Aorta (tissue), 5 donors: ENCODE data around the gene MORN1. TPM values are rescaled to one million over a fixed set of nuclear protein-coding genes. Genes with fewer than 3 reads are reported as not detected.
A peak's percentile ranks its signal among the peaks of the same experiment; 100 is the strongest.

Experiments used
- ATAC-seq: fragments of 200-7000 bp; cut with Tn5 transposase; one replicate; pipeline ENCODE4 v1.9.1; 2022; ENCODE audit warnings: moderate library complexity; ENCODE audit not compliant: low FRiP score
- DNase-seq, 2 donors: peaks; one replicate each; pipeline ENCODE4 v3.0.0-alpha.2; 2020
- H3K27ac ChIP-seq, 2 donors: one replicate each; pipeline ENCODE4 v1.5.1; 2013; ENCODE audit warnings: low read length in 2 of 2, mild to moderate bottlenecking in 2 of 2, moderate library complexity in 2 of 2, control low read depth in 1 of 2, inconsistent platforms in 1 of 2, low read depth in 1 of 2
- H3K27me3 ChIP-seq, 2 donors: one replicate each; pipeline ENCODE4 v1.6.1; 2013; ENCODE audit warnings: control low read depth in 1 of 2, low read length in 1 of 2, mild to moderate bottlenecking in 1 of 2, moderate library complexity in 1 of 2; ENCODE audit not compliant: insufficient read depth in 2 of 2, control insufficient read depth in 1 of 2
- H3K36me3 ChIP-seq, 2 donors: one replicate each; pipeline ENCODE4 v1.6.1; 2013; ENCODE audit warnings: control low read depth in 1 of 2, low read length in 1 of 2, mild to moderate bottlenecking in 1 of 2; ENCODE audit not compliant: insufficient read depth in 2 of 2, control insufficient read depth in 1 of 2
- H3K4me1 ChIP-seq, 2 donors: one replicate each; pipeline ENCODE4 v1.6.1; 2013; ENCODE audit warnings: low read length in 2 of 2, control low read depth in 1 of 2, mild to moderate bottlenecking in 1 of 2, moderate library complexity in 1 of 2; ENCODE audit not compliant: insufficient read depth in 2 of 2, control insufficient read depth in 1 of 2
- H3K4me3 ChIP-seq, 2 donors: one replicate each; pipeline ENCODE4 v1.5.1; 2013; ENCODE audit warnings: low read length in 2 of 2, control low read depth in 1 of 2, mild to moderate bottlenecking in 1 of 2
- H3K9me3 ChIP-seq: one replicate; pipeline ENCODE4 v1.6.1; 2013; ENCODE audit warnings: mild to moderate bottlenecking, low read length; ENCODE audit not compliant: control insufficient read depth
- whole genome bisulfite sequencing, 2 donors: extraction: QIAGEN DNeasy Blood & Tissue Kit; methylation state at CpG; one replicate each; pipeline ENCODE4 v1.1.7; 2013; 5-methylcytosine and 5-hydroxymethylcytosine counted together
- intact Hi-C, 2 donors: fragments of 100-400 bp; cut with DNase I; formaldehyde crosslinking; loops; one replicate each; pipeline versions ENCODE4 v1.14.2 to v1.15.0; 2022
- polyA plus RNA-seq, 2 donors: library from polyadenylated mRNA; stranded (reverse); fragments of 200-250 nt; gene quantifications; one replicate each; pipeline ENCODE4 v1.2.3, GENCODE V29; 2013
- total RNA-seq, 2 donors: library from RNA; stranded (reverse); fragmentation: NEBNext Ultra II Directional; extraction: Animal tissue kit (Norgen Biotek cat#: 25700); gene quantifications; one replicate each; pipeline ENCODE4 v1.2.1, GENCODE V29; 2021
- donor health status: healthy with polysubstance abuse.
- donor health status: Bipolar disorder and iron deficiency.
- donor health status: DM: no; HTN: no; CAD: no.
- donor health status: DM: no; HTN: no; CAD: no.
- donor health status: DM: yes; HTN: yes; CAD: no.

The MORN1 gene
- total and polyA plus RNA-seq, 4 donors: 0.50 to 12.0 (median 6.9) TPM

- peak overlapping the region; percentile 30 to 41 for H3K4me3 ChIP-seq
These were observed 76.3 kb downstream of the MORN1 start for GRCh38 chr1:2314803-2315673.

DNA sequence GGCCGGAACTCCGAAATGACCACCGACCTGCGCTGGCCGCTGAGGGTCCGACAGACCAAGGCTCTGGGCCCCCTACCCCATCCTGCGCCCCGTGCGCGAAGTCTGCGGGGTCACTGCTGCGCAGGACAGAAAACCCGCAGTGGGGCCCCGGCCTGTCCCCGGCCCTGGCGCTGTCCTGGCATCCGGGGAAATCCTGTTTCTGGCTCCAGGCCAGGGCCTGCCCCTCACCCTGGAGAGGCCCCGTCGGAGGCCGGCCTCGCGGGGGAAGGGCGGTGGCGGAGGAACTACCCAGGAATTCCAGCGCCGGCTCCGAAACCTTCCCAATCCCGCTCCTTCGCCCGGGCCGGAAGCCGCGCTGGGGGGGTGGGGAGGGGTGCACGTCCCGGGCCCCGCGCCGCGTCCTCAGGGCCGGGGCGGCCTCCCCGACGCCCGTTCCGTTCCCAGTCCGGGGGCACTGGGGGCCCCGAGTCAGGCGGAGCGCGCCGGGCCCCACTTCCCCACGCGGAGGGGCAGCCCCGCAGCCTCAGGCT is 77.0 kb downstream of the MORN1 start:
- Histone ChIP-seq H3K36me3 (no peaks in the 10 kb centered on the region), H3K27ac (peak overlapping the region; percentile 4 to 64), H3K4me3 (peak overlapping the region; percentile 30 to 41), H3K27me3 (no peaks in the 10 kb centered on the region), H3K9me3 (no peaks in the 10 kb centered on the region), H3K4me1 (no peaks in the 10 kb centered on the region)
- DNase-seq: peak; percentile 84 to 90
- intact Hi-C loops: loop anchor here (5.0 kb wide), 2 partner anchors 68 to 82 kb away; no protein-coding TSS in a partner anchor
- WGBS, 2 donors: 7 to 10% methylated on average over 42 to 54 of the region's 54 CpGs
- peak; percentile 15 for ATAC-seq

More at GRCh38 chr1:2314803-2315673, 76.3 kb downstream of the MORN1 start:
- no peaks in the 10 kb centered on the region for H3K27me3 ChIP-seq
- H3K9me3 ChIP-seq: no peaks in the 10 kb centered on the region
- WGBS, 2 donors: 14 to 17% methylated on average over 39 to 88 of the region's 91 CpGs
- H3K4me1 ChIP-seq: no peaks in the 10 kb centered on the region
- peak overlapping the region in 1 of 2 donors; percentile 4 for H3K27ac ChIP-seq
- no peaks in the 10 kb centered on the region for H3K36me3 ChIP-seq
- peak; percentile 77 to 89 for DNase-seq
- peak; percentile 39 for ATAC-seq
- intact Hi-C loops: loop anchor here (5.0 kb wide), 3 partner anchors 67 to 118 kb away; no protein-coding TSS in a partner anchor

DNA sequence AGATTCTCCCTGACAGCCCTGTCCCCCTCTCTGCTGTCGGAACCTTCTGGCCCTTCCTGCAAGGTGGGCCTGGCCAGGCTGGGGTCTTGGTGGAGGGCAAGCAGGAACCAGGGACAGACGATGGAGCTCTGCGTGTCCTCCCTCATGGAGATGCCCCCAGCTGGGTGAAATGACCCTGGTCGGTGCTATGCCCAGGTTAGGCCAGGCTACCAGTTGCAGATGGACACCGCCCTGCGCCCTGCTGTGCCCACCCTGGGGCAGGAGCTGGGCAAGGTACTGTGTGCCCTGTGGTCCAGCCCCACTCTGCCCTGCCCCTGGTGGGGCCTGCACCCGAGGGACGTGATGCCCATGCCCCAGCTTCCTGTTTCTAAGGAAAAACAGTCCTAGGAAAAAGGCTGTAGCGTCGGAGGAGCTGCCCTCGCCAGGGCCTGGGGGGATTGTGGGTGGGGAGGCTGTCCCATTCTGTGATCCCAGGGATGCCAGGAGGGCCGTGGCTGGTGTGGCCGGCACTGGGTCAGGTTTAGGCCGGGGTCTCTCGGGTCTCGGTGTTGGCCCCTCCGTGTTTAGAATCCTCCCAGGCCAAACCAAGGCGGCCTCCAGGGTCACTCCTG is 77.6 kb downstream of the MORN1 start:
- no peak overlapping the region for H3K4me3 ChIP-seq
- no peaks in the 10 kb centered on the region for H3K9me3 ChIP-seq
- H3K4me1 ChIP-seq: no peaks in the 10 kb centered on the region
- H3K36me3 ChIP-seq: no peaks in the 10 kb centered on the region
- ATAC-seq (no peak), DNase-seq (no peak)
- 42 to 44% methylated on average over 18 of the region's 18 CpGs for WGBS, 2 donors
- intact Hi-C loops: loop anchor here (5.0 kb wide), 2 partner anchors 69 to 81 kb away; no protein-coding TSS in a partner anchor
- H3K27ac ChIP-seq: peak overlapping the region; percentile 4 to 64
- no peaks in the 10 kb centered on the region for H3K27me3 ChIP-seq

DNA sequence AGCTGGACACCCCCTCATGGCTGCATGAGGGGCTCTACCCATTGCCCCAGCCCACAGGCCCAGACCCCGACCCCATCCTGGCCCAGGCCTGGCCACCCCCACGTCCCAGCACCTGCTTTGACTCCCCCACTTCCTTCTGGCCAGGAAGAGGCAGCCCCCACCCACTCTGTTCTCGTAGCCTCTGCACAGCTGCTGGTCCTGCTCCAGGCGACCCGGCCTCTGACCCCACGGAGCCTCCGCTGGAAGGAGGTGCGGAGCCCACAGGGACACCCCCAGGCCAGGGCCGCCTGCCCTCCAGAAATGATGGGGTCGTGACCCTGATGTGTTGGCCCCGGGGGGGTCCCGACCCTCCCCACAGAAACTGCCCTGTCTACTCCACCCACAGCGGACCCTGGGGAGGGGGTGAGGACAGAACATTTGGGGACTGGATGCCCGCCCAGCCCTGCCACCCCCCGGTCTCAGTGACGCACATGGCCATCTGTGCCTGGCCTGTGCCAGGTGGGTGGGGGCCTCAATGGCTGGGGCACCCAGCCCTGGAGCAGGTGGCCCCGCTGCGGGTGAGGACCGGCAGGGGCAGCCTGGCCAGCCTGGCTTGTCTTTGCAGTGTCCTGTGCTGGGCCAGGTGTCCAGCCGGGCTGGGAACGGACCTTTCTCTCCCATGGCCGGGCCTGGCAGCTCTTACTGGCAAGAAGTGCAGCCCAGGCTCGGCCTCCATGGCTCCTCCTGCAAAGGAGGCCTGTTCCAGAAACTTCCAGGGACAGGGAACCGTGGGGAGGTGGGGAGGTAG is 78.6 kb downstream of the MORN1 start:
- intact Hi-C loops: loop anchor here (5.0 kb wide), 2 partner anchors 70 to 80 kb away; no protein-coding TSS in a partner anchor
- Histone ChIP-seq H3K27ac (peak overlapping the region in 1 of 2 donors; percentile 64), H3K9me3 (no peaks in the 10 kb centered on the region), H3K4me3 (no peak overlapping the region), H3K27me3 (no peaks in the 10 kb centered on the region), H3K4me1 (no peaks in the 10 kb centered on the region), H3K36me3 (no peaks in the 10 kb centered on the region)
- DNase-seq (no peak), ATAC-seq (peak; percentile 1)
- WGBS, 2 donors: 32 to 34% methylated on average over 24 of the region's 24 CpGs

DNA sequence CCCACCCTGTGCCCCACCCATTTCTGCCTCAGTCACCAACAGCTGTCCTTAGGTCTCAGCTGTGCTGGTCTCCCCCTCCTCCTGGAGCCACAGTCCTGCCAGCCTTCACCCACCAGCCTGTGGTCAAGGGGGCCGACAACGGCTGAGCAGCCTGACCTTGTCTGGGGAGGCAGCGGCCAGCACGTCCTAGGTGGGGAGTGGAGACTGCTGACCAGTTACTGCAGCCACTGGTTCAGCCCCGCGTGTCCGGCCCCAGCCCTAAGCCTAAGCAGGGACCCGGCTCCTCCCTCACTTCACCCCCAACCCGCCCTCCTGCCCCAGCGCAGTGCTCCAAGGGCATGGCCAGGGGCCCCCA is 79.2 kb downstream of the MORN1 start:
- Histone ChIP-seq H3K9me3 (no peaks in the 10 kb centered on the region), H3K4me1 (no peaks in the 10 kb centered on the region), H3K36me3 (peaks cover 0 to 3% of the 10 kb centered on the region in 2 donors), H3K27ac (peak overlapping the region in 1 of 2 donors; percentile 64), H3K27me3 (no peaks in the 10 kb centered on the region), H3K4me3 (no peak overlapping the region)
- no peak for DNase-seq
- WGBS, 2 donors: 55 to 57% methylated on average over 10 of the region's 10 CpGs
- no peak for ATAC-seq
- intact Hi-C loops: loop anchor here (5.0 kb wide), 2 partner anchors 70 to 80 kb away; no protein-coding TSS in a partner anchor

- DNase-seq (peak; percentile 82 to 92), ATAC-seq (peak; percentile 45)
- Histone ChIP-seq H3K4me1 (no peaks in the 10 kb centered on the region), H3K9me3 (no peaks in the 10 kb centered on the region), H3K36me3 (peaks cover 0 to 3% of the 10 kb centered on the region in 2 donors), H3K27me3 (no peaks in the 10 kb centered on the region), H3K4me3 (no peak overlapping the region), H3K27ac (peak overlapping the region in 1 of 2 donors; percentile 21)
- 24% methylated on average over 20 to 21 of the region's 21 CpGs for WGBS, 2 donors
- intact Hi-C loops: loop anchor here (5.0 kb wide), 2 partner anchors 71 to 79 kb away; no protein-coding TSS in a partner anchor
These were observed 79.9 kb downstream of the MORN1 start for GRCh38 chr1:2311184-2312032.

GRCh38 chr1:2310332-2311183 is 80.8 kb downstream of the MORN1 start:
- Histone ChIP-seq H3K27ac (peak overlapping the region in 1 of 2 donors; percentile 14), H3K4me3 (no peak overlapping the region), H3K9me3 (no peaks in the 10 kb centered on the region), H3K4me1 (no peaks in the 10 kb centered on the region), H3K27me3 (no peaks in the 10 kb centered on the region), H3K36me3 (peaks cover 0 to 6% of the 10 kb centered on the region in 2 donors)
- intact Hi-C loops: loop anchor here (5.0 kb wide), 2 partner anchors 72 to 78 kb away; no protein-coding TSS in a partner anchor
- ATAC-seq (no peak), DNase-seq (no peak)
- 52 to 56% methylated on average over 28 of the region's 28 CpGs for WGBS, 2 donors
